DOHH2 (cell line): ENCODE data around the gene CMIP.

Experiments
- EZH2phosphoT487 ChIP-seq: fragments of 200-600 bp; sonication (generic); IDR thresholded peaks from 2 replicates; pipeline ENCODE4 v1.6.1; 2017; ENCODE audit warnings: borderline replicate concordance, mild to moderate bottlenecking, antibody characterized with exemption, low read length, moderate library complexity, mixed read lengths
- TF ChIP-seq, protein P1 (sequence below): fragments of 200-600 bp; sonication (generic); IDR thresholded peaks from one replicate; pipeline ENCODE4 v1.5.1; 2014; ENCODE audit warnings: antibody characterized with exemption, mild to moderate bottlenecking, low read depth, low read length; ENCODE audit not compliant: poor library complexity, severe bottlenecking

- TF ChIP-seq, protein P1, sequence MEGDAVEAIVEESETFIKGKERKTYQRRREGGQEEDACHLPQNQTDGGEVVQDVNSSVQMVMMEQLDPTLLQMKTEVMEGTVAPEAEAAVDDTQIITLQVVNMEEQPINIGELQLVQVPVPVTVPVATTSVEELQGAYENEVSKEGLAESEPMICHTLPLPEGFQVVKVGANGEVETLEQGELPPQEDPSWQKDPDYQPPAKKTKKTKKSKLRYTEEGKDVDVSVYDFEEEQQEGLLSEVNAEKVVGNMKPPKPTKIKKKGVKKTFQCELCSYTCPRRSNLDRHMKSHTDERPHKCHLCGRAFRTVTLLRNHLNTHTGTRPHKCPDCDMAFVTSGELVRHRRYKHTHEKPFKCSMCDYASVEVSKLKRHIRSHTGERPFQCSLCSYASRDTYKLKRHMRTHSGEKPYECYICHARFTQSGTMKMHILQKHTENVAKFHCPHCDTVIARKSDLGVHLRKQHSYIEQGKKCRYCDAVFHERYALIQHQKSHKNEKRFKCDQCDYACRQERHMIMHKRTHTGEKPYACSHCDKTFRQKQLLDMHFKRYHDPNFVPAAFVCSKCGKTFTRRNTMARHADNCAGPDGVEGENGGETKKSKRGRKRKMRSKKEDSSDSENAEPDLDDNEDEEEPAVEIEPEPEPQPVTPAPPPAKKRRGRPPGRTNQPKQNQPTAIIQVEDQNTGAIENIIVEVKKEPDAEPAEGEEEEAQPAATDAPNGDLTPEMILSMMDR, result no peak
- no peak for TF ChIP-seq EZH2phosphoT487
These were observed 74.9 kb downstream of the CMIP start for GRCh38 chr16:81519301-81520150.
